Stimulated activated naive B cell treated with anti-CD40 and anti-IgM and Interleukin-4, amounts not matched to agents 10 μg/mL and 1 μg/mL and 100 μg/mL, for 72 hours (primary cell): ENCODE measurements around the gene CROCC2.

ENCODE experiments used
- ATAC-seq, 2 donors: fragments of 150-1000 bp; cut with Tn5 transposase; replicated peaks; 2 replicates each; pipeline ENCODE4 v1.10.0; 2021; ENCODE audit warnings: moderate library complexity in 1 of 2
- DNase-seq: peaks from one replicate; pipeline ENCODE4 v3.0.0; 2021
- H3K27ac Mint-ChIP-seq: one replicate; pipeline ENCODE4 v1.8.0; 2022; ENCODE audit warnings: mild to moderate bottlenecking, mixed read lengths
- H3K27me3 Mint-ChIP-seq, 2 donors: one replicate each; pipeline ENCODE4 v1.8.0; 2022; ENCODE audit warnings: mixed read lengths in 2 of 2
- H3K36me3 Mint-ChIP-seq, 2 donors: one replicate each; pipeline ENCODE4 v1.8.0; 2022; ENCODE audit warnings: mixed read lengths in 2 of 2, mild to moderate bottlenecking in 1 of 2
- H3K4me1 Mint-ChIP-seq, 2 donors: one replicate each; pipeline ENCODE4 v1.8.0; 2022; ENCODE audit warnings: mixed read lengths in 2 of 2, mild to moderate bottlenecking in 1 of 2
- H3K4me3 Mint-ChIP-seq, 2 donors: one replicate each; pipeline ENCODE4 v1.8.0; 2022; ENCODE audit warnings: mild to moderate bottlenecking in 2 of 2, mixed read lengths in 2 of 2, moderate library complexity in 1 of 2
- H3K9me3 Mint-ChIP-seq, 2 donors: one replicate each; pipeline ENCODE4 v1.8.0; 2022; ENCODE audit warnings: mixed read lengths in 2 of 2, mild to moderate bottlenecking in 1 of 2

Gene CROCC2

DNA sequence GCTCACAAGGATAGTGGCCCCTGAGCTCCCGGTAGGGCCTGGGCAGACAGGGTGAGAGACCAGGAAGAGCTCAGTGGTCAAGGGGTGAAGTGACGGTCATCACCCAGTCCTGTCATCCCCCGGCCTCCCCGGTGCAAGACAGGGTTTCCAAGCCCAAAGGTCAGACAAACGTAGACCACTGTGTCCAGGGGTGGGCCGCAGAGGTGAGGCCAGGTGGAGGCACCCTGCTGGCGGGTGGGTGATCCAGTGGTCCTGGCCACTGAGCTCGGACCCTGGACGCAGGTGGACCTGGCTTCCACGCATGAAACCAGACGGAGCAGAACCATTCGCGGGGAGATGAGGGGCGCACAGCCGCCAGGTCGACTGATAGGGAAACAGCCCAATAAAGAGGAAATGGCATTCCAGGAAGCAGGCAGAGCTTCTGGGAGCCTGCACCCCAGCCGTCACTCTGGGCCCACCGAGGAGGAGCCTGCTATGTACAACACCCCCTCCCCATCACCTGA lies 77.9 kb downstream of the CROCC2 start:
- peaks cover 20 to 39% of the 10 kb centered on the region in 2 donors for H3K27me3 Mint-ChIP-seq
- no peak overlapping the region for H3K4me3 Mint-ChIP-seq
- H3K36me3 Mint-ChIP-seq, result peaks cover 4 to 10% of the 10 kb centered on the region in 2 donors
- DNase-seq (no peak), ATAC-seq (no peak)
- no peak overlapping the region for H3K27ac Mint-ChIP-seq
- peaks cover 7 to 10% of the 10 kb centered on the region in 2 donors for H3K9me3 Mint-ChIP-seq
- peaks cover 3 to 13% of the 10 kb centered on the region in 2 donors for H3K4me1 Mint-ChIP-seq

DNA sequence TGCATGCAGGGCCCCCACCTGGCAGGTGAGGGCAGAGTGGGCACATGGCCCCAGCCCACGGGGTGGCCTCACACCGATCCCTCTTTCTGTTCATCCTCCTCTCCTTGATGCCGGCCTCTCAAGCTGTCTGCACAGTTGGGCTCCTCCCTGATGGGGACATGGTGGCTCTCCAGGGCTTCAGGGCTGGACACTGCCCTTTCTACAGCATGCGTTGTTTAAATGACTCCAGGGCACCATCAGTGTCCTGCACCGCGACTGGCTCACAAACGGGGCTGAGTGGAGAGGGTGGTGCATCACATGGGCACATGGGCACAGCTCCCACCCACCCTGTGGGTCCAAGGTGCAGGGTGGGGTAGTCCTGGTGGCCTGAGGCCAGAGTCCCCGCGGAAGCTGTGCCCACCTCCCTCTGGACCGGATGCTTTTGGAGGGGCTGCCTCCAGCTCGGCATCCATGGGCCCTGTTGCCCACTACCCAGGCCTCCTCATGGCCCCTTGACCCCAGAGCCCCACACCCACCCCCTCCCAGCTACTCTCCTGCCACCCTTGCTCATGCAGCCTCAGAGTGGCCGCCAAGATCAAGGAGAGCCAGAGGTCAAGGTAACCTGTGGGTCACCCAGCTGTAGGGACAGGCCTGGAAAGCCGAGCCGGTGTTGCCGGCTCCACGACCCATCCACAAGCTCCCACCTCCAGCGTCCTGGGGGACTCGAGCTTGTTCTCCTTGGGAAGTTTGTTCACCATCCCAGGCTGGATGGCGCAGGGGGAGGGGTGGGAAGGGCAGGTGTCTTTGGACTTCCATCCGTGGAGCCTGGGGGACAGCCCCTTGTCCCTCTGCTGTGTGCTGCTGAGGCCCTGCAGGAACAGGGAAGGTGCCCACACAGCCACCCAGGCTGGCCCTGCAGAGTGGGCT lies 80.0 kb downstream of the CROCC2 start:
- peaks cover 20 to 39% of the 10 kb centered on the region in 2 donors for H3K27me3 Mint-ChIP-seq
- peaks cover 3 to 13% of the 10 kb centered on the region in 2 donors for H3K4me1 Mint-ChIP-seq
- no peak overlapping the region for H3K4me3 Mint-ChIP-seq
- no peak for ATAC-seq
- peaks cover 7 to 10% of the 10 kb centered on the region in 2 donors for H3K9me3 Mint-ChIP-seq
- no peak overlapping the region for H3K27ac Mint-ChIP-seq
- no peak for DNase-seq
- peaks cover 4 to 10% of the 10 kb centered on the region in 2 donors for H3K36me3 Mint-ChIP-seq

- Mint-ChIP-seq H3K4me1 (peaks cover 3 to 13% of the 10 kb centered on the region in 2 donors), H3K4me3 (no peak overlapping the region), H3K9me3 (peaks cover 7 to 10% of the 10 kb centered on the region in 2 donors), H3K27me3 (peaks cover 17 to 41% of the 10 kb centered on the region in 2 donors), H3K36me3 (peaks cover 4 to 10% of the 10 kb centered on the region in 2 donors), H3K27ac (no peak overlapping the region)
- DNase-seq (no peak), ATAC-seq (no peak)
Measured at GRCh38 chr2:240986787-240987411, 80.8 kb downstream of the CROCC2 start.

- peaks cover 14 to 43% of the 10 kb centered on the region in 2 donors for H3K27me3 Mint-ChIP-seq
- no peak for DNase-seq
- H3K4me1 Mint-ChIP-seq, result peaks cover 3 to 13% of the 10 kb centered on the region in 2 donors
- no peak overlapping the region for H3K4me3 Mint-ChIP-seq
- H3K36me3 Mint-ChIP-seq, result peaks cover 4 to 10% of the 10 kb centered on the region in 2 donors
- H3K27ac Mint-ChIP-seq, result no peak overlapping the region
- H3K9me3 Mint-ChIP-seq, result peaks cover 7 to 10% of the 10 kb centered on the region in 2 donors
- no peak for ATAC-seq
Measured at GRCh38 chr2:240987588-240987987, 81.5 kb downstream of the CROCC2 start.

DNA sequence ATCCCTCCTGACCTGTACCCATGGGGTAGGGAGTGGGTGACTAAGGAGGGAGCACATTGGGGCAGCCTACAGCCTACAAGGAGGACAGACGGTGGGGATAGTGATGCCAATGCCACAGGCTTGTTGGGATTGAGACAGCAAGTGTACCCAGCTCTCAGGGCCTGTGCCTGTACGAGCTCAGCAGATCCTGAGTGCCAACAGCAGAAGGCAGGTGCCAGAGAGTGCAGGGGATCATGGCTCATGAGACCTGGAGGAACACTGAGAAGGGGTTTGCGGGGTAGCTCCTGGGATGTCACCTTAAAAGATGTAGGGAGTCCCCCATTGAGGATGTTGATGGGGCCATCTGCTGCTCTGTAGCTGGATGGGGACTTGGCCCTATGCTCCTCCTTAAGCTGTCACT lies 82.0 kb downstream of the CROCC2 start:
- H3K27me3 Mint-ChIP-seq, result peaks cover 9 to 43% of the 10 kb centered on the region in 2 donors
- peaks cover 7 to 10% of the 10 kb centered on the region in 2 donors for H3K9me3 Mint-ChIP-seq
- H3K4me1 Mint-ChIP-seq, result peaks cover 0 to 8% of the 10 kb centered on the region in 2 donors
- no peak overlapping the region for H3K27ac Mint-ChIP-seq
- ATAC-seq, result no peak
- peaks cover 4 to 10% of the 10 kb centered on the region in 2 donors for H3K36me3 Mint-ChIP-seq
- H3K4me3 Mint-ChIP-seq, result no peak overlapping the region
- no peak for DNase-seq

DNA sequence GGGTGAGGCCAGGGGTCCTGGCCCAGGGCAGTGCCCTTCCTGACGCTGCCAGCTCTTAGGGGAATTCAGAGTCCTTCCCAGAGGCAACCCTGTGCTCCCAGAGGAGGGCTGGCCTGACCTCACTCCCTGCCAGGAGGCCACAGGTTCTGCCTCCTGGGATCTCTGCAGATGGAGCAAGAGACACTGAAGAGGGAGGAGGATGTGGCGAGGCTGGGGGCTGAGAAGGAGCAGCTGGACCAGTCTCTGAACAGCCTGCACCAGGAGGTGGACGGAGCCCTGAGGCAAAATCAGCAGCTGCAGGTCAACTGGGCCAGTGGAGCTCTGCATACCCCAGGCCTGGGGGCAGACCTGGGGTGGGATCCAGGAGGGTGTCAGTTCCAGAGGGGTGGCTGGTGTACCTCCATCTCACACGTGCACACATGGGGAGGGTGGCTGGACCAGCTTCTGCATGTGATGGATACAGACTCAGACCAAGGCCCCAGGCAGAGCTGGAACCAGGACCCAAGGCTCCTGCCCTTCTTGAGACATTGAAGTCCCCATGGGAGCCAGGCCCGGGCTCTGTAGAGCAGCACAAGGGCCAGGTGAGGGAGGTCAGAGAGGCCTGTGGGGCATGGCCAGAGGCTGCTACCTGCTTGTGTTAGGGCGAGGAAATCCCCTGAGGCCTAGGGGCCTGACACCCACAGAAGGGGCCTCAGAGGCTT lies 82.6 kb downstream of the CROCC2 start:
- ATAC-seq (no peak), DNase-seq (no peak)
- H3K36me3 Mint-ChIP-seq, result peaks cover 4 to 10% of the 10 kb centered on the region in 2 donors

GRCh38 chr2:240989451-240990265 lies 83.5 kb downstream of the CROCC2 start:
- Mint-ChIP-seq H3K9me3 (peaks cover 7 to 10% of the 10 kb centered on the region in 2 donors), H3K36me3 (peaks cover 4 to 10% of the 10 kb centered on the region in 2 donors), H3K4me1 (no peaks in the 10 kb centered on the region), H3K4me3 (no peak overlapping the region), H3K27ac (no peak overlapping the region), H3K27me3 (peaks cover 8 to 47% of the 10 kb centered on the region in 2 donors)
- DNase-seq (no peak), ATAC-seq (no peak)

More for the DNA sequence above, 82.6 kb downstream of the CROCC2 start:
- H3K4me3 Mint-ChIP-seq, result no peak overlapping the region
- no peak overlapping the region for H3K27ac Mint-ChIP-seq
- peaks cover 7 to 10% of the 10 kb centered on the region in 2 donors for H3K9me3 Mint-ChIP-seq
- peaks cover 0 to 2% of the 10 kb centered on the region in 2 donors for H3K4me1 Mint-ChIP-seq
- peaks cover 8 to 44% of the 10 kb centered on the region in 2 donors for H3K27me3 Mint-ChIP-seq

GRCh38 chr2:240990266-240990529 lies 84.1 kb downstream of the CROCC2 start:
- H3K4me3 Mint-ChIP-seq, result no peak overlapping the region
- H3K9me3 Mint-ChIP-seq, result peaks cover 7 to 10% of the 10 kb centered on the region in 2 donors
- H3K27me3 Mint-ChIP-seq, result peaks cover 12 to 52% of the 10 kb centered on the region in 2 donors
- H3K27ac Mint-ChIP-seq, result no peak overlapping the region
- DNase-seq (no peak), ATAC-seq (no peak)
- peaks cover 4 to 10% of the 10 kb centered on the region in 2 donors for H3K36me3 Mint-ChIP-seq
- no peaks in the 10 kb centered on the region for H3K4me1 Mint-ChIP-seq

DNA sequence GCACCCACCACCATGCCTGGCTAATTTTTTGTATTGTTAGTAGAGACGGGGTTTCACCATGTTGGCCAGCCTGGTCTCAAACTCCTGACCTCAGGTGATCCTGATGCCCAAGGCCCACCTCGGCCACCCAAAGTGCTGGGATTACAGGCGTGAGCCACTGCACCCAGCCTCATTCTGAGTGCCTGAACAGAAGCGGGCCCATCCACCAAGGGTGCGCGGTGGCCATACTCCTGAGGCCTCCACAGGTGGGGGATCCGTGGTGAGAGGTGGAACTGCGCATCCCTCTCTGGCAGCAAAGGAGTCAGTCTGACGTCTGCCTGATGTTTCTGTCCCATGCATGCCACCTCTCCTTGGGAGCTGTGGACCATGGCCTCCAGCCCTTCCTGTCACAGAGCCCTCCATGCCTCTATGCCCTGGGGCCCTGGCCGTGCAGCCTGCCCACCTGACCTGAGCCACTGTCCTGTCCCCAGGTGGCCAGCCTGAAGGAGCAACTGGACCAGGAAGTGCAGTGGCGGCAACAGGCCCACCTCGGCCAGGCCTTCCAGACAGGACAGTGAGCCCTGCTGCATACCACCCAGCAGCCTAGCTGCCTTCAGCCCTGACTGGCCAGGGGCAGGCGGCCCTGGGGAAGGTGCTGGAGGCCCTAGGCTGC lies 84.7 kb downstream of the CROCC2 start:
- Mint-ChIP-seq H3K9me3 (peaks cover 7 to 10% of the 10 kb centered on the region in 2 donors), H3K27me3 (peaks cover 10 to 54% of the 10 kb centered on the region in 2 donors), H3K36me3 (peaks cover 4 to 10% of the 10 kb centered on the region in 2 donors), H3K4me1 (peaks cover 0 to 2% of the 10 kb centered on the region in 2 donors), H3K4me3 (no peak overlapping the region), H3K27ac (no peak overlapping the region)
- ATAC-seq (no peak), DNase-seq (no peak)

GRCh38 chr2:240991378-240992263 lies 85.5 kb downstream of the CROCC2 start:
- Mint-ChIP-seq H3K27ac (no peak overlapping the region), H3K9me3 (peaks cover 7 to 10% of the 10 kb centered on the region in 2 donors), H3K27me3 (peaks cover 12 to 59% of the 10 kb centered on the region in 2 donors)

GRCh38 chr2:240992572-240993291 lies 86.6 kb downstream of the CROCC2 start:
- Mint-ChIP-seq H3K9me3 (peaks cover 7% of the 10 kb centered on the region in 2 donors), H3K27me3 (peaks cover 23 to 65% of the 10 kb centered on the region in 2 donors), H3K4me3 (no peak overlapping the region), H3K27ac (no peak overlapping the region), H3K36me3 (peaks cover 4 to 6% of the 10 kb centered on the region in 2 donors), H3K4me1 (peaks cover 2 to 5% of the 10 kb centered on the region in 2 donors)
- DNase-seq (no peak), ATAC-seq (no peak)

More at GRCh38 chr2:240991378-240992263, 85.5 kb downstream of the CROCC2 start:
- H3K4me1 Mint-ChIP-seq, result peaks cover 0 to 2% of the 10 kb centered on the region in 2 donors
- H3K4me3 Mint-ChIP-seq, result no peak overlapping the region
- DNase-seq (no peak), ATAC-seq (no peak)
- H3K36me3 Mint-ChIP-seq, result peaks cover 4 to 10% of the 10 kb centered on the region in 2 donors
